DMS114 treated with DMSO at 0.1 percent for 48 hours (cell line): ENCODE measurements around the gene SLC35B1.

Experiments
- DNase-seq: peaks from one replicate; lab custom pipeline; 2025; ENCODE audit not compliant: unreplicated experiment; lab: John Stamatoyannopoulos, UW

Gene SLC35B1

GRCh38 chr17:49700960-49701359 lies 6.8 kb downstream of the SLC35B1 start:
- no peak for DNase-seq

GRCh38 chr17:49699966-49700575 lies 7.7 kb downstream of the SLC35B1 start:
- DNase-seq: no peak

GRCh38 chr17:49698005-49698404 lies 9.8 kb downstream of the SLC35B1 start:
- DNase-seq: no peak

GRCh38 chr17:49696233-49696761 lies 11.5 kb downstream of the SLC35B1 start:
- DNase-seq: no peak

DNA sequence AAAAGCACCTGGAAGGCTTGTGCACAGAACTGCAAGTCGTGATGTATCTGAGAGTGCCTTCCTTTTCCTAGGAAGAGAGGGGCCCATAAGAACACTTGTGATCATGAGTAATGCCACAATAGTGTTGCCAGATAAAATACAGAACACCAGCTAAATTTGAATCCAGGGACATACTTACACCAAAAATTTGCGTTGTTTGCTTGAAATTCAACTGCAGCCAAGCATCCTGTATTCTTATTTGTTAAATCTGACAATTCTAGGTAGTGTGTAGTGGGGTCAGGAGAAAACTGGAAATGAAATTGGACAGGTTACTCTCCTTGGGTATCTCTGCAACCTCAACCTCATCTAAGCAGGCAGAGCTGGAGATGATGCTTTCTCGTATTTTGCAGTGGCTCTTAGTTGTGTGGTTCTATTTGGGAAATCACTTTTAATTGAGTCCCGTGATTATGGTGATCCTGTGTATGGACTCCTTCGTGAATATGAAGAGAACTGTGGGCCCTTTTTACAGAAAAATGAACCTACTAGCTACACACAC lies 12.0 kb downstream of the SLC35B1 start:
- no peak for DNase-seq

- DNase-seq: peak; percentile 16
Observed at GRCh38 chr17:49694847-49695697, 12.7 kb downstream of the SLC35B1 start.

DNA sequence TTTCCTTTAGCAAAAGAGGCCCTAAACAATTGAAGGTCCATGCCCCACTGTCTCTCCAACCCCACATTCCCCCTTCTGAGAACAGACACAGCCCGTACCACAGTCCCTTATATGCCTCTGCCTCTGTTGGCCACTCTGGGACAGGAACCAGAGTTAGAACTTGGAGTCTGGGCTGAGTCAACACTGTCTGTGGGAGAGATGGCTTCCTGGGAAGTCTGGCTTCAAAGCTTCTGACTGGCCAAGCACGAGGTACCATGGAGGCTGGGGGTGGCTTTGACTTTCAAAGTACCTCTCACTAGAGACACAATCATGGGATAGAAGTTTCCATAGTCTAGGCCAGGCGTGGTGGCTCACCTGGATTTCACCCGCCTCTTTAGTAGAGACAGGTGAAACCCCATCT lies 15.0 kb downstream of the SLC35B1 start:
- no peak for DNase-seq

- no peak for DNase-seq
Observed at GRCh38 chr17:49691677-49692191, 16.0 kb downstream of the SLC35B1 start.

DNA sequence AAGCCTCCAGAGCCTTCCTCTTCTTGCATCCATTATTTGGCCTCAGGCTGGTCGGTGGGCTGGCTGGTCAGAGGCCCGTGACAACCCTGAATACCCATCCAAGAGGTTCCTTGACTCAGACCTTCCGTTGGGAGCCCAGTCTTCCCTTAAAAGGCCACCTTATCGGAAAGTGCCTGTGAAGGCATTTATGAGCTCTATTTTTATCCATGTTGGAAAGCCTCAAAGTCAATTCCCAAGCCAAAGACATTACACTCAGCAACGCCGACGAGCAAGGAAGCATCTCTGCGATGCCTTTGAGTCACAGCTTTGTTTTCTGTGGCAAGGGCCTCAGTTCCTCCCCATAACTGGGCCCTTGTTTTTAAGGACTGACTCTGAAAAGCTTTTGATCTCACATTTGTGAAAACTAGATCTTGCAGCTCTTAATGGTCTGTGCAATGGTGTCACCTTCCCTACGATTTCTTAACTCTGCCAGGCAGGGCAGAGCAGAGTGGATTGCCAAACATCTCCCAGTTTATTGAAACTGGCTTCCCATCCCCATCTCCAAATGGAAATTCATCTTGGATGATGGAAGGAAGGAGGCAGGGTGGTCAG lies 16.6 kb downstream of the SLC35B1 start:
- no peak for DNase-seq

GRCh38 chr17:49690256-49690655 lies 17.5 kb downstream of the SLC35B1 start:
- DNase-seq: no peak

GRCh38 chr17:49688848-49689247 lies 18.9 kb downstream of the SLC35B1 start:
- DNase-seq: no peak

DNA sequence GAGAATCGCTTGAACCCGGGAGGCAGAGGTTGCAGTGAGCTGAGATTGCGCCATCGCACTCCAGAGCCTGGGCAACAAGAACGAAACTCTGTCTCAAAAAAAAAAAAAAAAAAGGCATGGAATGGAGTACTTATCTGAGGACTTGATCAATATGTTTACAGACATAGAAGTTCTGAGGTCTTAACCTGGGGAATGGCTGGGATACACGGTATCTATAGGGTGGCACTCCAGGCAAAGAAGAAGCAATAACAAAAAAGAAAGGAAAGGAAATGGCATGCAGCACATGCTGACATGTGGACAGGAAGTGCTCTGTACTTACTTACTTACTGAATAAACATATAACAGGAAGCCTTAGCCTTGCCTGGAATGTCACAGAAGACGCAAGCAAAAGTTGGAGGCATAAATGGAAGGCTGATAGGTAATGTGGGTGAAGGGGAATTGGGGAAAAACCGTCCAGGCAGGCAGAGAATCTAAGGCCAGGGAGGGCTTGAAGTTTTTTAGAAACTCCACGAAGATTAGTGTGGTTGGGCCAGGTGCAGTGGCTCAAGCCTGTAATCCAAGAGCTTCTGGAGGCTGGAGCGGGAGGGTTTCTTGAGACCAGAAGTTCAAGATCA lies 19.8 kb downstream of the SLC35B1 start:
- DNase-seq: no peak

DNA sequence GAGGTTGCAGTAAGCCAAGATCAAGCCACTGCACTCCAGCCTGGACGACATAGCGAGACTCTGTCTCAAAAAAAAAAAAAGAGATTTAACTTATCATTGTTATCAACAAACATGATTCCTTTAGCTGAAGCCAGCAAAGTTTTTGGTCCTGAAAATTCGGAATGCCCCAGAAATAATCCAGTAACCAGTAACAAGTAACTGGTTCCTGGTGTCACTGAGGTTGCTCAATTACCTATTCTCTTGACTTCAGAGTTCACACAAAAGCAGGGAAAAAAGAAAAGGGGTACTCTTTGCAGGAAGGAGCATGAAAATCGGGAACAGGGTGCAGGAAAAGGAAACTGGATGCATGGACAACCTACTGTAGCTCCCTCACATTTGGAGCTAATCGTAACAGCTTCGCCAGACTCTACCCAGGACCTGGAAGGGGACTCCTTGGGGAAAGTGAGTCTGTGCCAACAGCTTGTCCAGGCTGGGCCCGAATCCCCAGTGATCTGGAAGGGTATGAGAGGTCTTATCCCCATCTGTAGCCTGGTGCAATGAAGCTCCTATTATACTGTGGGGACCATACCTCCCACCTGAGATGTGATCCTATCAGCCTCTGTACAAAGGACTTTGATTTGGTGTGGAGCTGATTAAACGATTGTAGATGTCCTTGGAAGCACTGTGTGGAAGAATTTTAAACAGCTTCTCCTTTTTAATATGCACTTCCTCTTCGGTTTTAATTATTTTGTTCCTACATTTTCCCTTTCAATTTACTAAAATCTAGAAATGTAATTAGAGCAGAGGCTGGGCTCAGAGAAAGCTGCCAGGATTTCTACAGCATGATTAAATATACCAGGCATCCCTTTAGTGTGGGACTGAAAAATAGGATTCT lies 26.4 kb downstream of the SLC35B1 start:
- DNase-seq: no peak

- no peak for DNase-seq
Observed at GRCh38 chr17:49680314-49680713, 27.4 kb downstream of the SLC35B1 start.

DNA sequence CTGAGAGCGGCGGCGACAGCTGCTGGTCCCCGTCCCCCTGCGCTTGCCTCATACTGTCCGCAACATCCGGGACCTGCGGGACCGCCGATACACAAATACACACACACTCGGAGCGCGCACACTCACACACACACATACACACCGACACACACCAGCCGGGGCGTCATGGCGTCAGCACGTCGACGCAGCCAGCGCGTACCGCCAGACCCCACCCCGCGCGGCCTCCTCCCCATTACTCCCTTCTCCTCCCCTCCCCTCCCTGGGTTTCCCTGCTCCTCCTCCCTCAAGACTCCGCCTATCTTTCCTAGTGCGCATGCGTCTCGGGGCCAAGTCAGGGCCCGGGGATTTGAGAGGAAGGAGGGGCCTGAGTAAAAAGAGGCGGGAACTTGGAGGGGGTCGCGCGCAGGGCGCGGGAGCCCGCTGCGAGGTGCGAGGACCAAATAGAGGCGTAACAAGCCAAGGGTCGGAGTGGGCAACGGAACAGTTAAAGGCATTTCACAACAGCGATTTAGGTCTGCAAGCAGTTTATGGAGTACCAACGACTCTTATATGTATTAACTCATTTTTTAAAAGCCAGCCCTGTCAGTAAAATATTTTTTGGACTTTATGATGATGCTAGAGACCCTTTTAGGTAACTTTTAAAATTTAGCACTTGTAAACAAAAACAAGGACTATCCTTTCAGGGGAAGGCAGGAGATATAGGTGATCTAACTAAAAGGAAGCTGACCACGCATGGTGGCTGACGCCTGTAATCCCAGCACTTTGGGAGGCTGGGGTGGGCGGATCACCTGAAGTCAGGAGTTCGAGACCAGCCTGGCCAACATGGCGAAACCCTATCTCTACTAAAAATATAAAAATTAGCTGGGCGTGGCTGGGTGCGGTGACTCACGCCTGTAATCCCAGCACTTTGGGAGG lies 29.6 kb downstream of the SLC35B1 start, which contains the start of gene SPOP:
Gene SPOP, minus strand, starts transcription at position 165 of the 915 bp plus-strand sequence. CDS start 55,287 bp downstream, outside the sequence.
- peak; percentile 95 for DNase-seq

GRCh38 chr17:49677134-49677932 lies 30.4 kb downstream of the SLC35B1 start:
- peak; percentile 70 for DNase-seq

GRCh38 chr17:49676276-49676868 lies 31.4 kb downstream of the SLC35B1 start:
- DNase-seq: no peak

- no peak for DNase-seq
Observed at GRCh38 chr17:49674507-49674906, 33.3 kb downstream of the SLC35B1 start.
